HG02970 (cell line): ENCODE results near the gene KLF11.

Experiments used
- ATAC-seq: cut with Tn5 transposase; IDR thresholded peaks from one replicate; pipeline ENCODE4 v1.9.1; 2021; ENCODE audit warnings: mild to moderate bottlenecking, moderate library complexity, moderate number of reproducible peaks; ENCODE audit not compliant: unreplicated experiment, low FRiP score

KLF11 gene

GRCh38 chr2:10039658-10040410 is 3.5 kb upstream of the KLF11 start:
- no peak for ATAC-seq

DNA sequence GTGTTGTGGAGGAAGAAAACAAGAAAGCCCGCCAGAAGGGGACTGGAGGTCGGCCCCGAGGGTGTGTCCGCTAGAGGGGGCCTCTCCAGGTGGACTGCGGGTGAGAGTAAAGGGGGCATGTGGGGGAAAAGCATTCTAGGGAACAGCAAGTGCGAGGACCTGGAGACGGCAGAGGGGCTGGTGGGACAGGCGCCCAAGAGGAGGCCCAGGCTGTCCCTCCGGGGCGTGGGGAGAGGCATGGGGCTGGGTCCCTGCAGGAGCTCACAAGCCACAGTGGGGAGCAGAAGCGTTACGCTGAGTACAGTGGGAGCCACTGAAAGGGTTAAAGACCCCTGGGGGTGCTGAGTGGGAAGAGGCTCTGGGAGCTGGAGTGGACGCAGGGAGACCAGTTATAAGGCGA is 1.6 kb upstream of the KLF11 start:
- ATAC-seq = no peak

DNA sequence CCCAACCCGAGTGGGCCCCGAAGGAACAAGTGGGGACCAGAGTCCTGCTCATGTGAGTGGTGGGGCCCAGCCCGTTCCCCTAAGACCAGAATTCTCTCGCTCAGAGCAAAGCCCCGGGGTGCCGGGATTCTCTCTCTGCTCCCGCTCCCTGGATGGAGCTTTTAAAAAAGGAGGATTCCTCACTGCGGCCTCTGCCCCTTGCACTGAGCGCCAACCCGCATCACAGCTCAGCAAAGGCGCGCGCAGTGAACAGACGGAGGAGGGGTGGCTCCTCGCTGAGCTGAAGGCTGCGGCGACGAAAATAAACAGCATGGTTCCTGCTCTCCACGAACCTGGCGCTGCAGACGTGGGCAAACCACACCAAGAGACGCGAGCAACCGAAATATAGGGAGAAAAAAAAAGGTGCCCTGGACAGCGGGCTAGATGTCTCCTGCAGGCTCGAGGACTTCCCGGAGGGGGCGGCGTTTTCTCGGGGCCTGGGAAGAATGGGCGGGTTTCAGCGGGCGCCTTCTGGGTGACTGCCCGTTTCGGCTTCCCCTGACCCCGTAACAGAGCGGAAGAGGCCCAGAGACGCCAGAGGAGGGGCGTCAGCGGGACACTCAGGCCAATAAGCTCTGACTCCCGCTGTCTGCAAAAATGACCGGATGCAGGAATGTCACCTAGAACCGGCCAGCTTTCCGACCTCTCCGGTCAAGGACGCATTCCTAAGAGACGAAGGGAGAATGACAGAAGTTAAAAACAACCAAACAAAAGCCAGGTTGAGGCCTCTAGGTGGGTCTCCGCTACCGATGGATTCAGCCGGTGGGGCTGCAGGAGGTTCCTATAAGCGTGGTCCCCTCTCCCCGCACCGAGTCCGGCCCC is 819 bp upstream of the KLF11 start:
- ATAC-seq = no peak

DNA sequence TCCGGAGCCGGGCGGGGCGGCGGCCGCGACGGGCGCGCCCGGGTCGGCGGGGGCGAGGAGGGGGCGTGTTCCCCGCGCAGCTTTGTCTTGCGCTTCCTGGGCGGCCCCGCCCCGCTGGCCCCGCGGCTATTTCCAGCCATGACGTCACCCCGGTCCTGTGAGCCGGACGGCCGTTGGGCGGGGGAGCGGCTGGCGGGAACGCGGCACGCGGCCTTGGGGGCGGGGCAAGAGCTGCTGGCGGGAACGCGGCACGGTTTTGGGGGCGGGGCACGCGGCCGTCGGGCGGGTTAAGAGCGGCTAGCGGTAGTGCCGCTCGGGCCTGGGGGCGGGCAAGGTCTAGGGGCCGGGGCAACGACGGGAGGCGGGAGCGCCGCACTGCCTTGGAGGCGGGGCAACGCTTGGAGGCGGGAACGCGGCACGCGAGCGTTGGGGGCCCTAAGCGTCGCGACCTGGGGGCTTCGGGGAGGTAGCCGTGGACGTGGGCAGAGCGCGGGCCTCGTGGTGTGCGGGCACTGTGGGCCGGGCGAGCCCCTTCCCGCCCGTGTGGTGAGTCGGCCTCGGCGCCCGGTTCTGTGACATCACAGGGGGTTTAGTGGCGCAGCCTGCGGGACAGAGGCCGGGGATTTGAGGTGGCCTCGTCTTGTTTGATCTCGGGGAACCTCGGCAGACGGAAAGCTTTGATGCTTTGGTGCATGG is 704 bp downstream of the KLF11 start:
- ATAC-seq = peak; percentile 64

- ATAC-seq = no peak
Measured at GRCh38 chr2:10045561-10046355, 2.4 kb downstream of the KLF11 start.

DNA sequence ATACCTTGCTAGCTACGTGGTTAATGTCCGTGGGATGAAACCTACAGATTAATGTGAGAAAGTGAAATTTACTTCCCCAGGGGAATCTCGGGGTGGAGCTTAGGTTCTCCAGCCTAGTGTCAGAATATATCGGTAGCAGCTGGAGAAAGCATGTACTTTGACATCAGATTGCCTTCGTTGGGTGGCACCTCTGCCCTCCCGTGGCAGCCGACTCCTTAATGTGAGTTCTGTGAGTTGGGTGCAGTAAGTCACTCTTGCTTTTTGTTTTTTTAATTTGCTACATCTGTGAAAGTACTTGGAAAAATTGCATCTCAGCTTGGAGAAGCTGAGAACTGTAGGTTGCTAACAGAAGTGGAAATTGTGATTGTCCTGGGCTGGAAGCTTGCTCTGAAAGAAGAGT is 3.6 kb downstream of the KLF11 start:
- ATAC-seq = no peak

- ATAC-seq = no peak
Measured at GRCh38 chr2:10047616-10048500, 4.5 kb downstream of the KLF11 start.

- ATAC-seq = no peak
Measured at GRCh38 chr2:10048501-10049171, 5.3 kb downstream of the KLF11 start.

GRCh38 chr2:10052216-10052615 is 8.9 kb downstream of the KLF11 start:
- ATAC-seq = no peak

- ATAC-seq = no peak
Measured at GRCh38 chr2:10053351-10053750, 10.0 kb downstream of the KLF11 start.

DNA sequence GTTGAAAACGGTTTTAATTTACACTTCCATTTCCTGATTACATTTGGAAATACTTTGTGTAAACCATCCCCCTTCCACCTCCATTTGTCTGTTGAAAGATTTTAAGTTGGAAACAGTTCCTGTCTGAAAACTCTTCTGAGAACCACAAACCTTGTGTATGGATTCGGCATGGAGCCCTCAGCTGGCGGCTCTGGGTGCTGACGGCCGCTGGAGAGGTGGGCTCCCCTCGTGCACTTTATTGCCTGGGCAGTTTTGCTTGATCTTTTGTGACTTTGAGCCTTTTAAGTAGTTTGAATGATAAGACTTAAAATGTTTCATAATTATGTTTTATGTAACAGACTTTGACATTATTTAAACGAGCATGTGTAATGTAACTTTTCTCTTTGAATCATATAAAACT is 11.1 kb downstream of the KLF11 start:
- no peak for ATAC-seq

GRCh38 chr2:10054976-10055375 is 11.6 kb downstream of the KLF11 start:
- no peak for ATAC-seq

GRCh38 chr2:10056439-10056838 is 13.1 kb downstream of the KLF11 start:
- no peak for ATAC-seq

DNA sequence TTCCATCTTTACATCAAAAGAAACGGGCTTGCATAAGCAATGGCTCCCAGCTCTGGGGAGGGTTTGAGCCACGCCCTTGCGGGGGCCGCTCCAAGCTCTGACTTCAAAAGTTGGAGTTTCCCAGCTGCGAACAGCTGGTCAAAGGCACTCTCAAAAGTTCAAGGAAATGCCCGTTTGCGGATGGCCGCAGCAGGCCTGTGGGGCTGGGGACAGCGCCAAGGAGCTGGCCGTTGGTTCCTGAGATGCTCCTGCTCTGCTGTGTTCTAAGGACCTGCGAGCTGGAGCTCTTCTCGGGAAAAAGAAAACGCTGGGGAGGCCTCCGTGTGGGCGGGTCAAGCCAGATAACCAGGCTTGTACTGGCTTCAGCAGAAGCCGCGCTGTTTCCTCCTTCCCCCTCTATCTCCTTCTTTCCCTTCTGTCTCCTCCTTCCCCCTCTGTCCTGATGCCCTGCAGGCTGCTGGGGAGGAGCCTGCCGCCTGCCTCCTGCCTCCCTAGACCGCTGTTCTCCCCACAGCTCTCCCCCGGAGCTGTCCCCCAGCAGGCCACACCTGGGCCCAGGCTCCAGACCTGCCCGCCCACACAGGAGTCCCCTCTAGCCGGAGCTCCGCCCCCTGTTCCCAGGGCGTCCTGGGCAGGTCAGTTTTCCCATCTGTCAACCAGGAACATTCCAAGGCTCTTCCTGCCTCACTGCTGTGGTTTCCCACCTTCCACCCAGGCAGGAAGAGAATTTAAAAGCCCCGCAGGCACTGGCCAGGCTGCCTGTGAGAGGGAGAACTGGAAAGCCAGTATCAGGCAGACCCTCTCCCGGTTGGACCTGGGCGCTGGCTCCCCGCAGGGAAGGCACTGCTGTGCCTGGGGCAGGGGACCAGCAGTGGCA is 14.1 kb downstream of the KLF11 start:
- no peak for ATAC-seq

- no peak for ATAC-seq
Measured at GRCh38 chr2:10058251-10059015, 15.1 kb downstream of the KLF11 start.

GRCh38 chr2:10059016-10059351 is 15.6 kb downstream of the KLF11 start:
- ATAC-seq = no peak

DNA sequence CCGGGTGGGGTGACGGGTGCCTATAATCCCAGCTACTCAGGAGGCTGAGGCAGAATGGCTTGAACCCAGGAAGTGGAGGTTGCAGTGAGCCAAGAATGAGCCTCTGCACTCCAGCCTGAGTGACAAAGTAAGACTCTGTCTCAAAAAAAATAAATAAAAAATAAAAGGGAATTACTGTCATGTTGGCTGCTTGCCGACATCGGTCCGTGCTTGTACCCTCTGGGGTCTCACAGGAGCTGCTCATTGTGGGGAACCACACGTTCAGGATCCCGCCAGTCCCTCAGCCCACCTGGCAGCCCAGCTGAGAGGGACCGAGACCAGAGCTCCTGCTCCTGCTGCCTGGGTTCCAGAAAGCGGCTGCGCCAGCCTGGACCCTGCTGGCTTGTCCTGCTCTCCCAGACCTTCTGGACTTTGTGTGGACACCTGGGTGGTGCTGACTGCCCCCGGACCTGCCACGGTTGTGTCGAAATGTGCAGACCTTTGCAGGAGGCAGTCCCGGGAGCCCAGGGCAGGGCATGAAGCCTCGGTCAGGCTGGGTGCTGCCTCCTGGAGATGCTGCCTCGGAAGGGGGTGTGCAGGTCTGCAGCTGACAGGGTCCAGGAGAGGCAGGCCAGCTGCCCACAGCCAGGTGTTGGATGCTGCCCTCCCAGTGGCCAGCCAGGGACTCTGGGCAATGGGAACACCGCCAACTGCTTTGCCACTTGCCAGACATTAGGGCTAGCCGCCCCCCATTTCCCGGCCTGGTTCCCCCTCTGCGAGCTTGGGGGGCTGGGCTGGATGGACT is 16.4 kb downstream of the KLF11 start:
- no peak for ATAC-seq
